Neutrophil (primary cell): ENCODE data around the gene ZNF536.

Experiments
- H3K27ac ChIP-seq: fragments of 200-600 bp; sonication (generic); 2 replicates; pipeline ENCODE4 v1.5.1; 2016; ENCODE audit warnings: mild to moderate bottlenecking, moderate library complexity
- H3K27me3 ChIP-seq: fragments of 200-600 bp; sonication (generic); 2 replicates; pipeline ENCODE4 v1.6.0; 2016; ENCODE audit warnings: mild to moderate bottlenecking
- H3K36me3 ChIP-seq: fragments of 200-600 bp; sonication (generic); 2 replicates; pipeline ENCODE4 v1.5.1; 2017
- H3K4me1 ChIP-seq, 2 experiments: fragments of 200-600 bp in 1 of 2; sonication (generic) in 1 of 2; 1 replicate in 1 of 2; 2 replicates in 1 of 2; pipeline versions ENCODE4 v1.5.1 to v1.6.1; 2013 to 2016; ENCODE audit warnings: low read depth in 1 of 2, low read length in 1 of 2, mild to moderate bottlenecking in 1 of 2, moderate library complexity in 1 of 2; ENCODE audit not compliant: control insufficient read depth in 1 of 2, insufficient read depth in 1 of 2
- H3K4me3 ChIP-seq, 2 experiments: fragments of 200-600 bp in 1 of 2; sonication (generic) in 1 of 2; 1 replicate in 1 of 2; 2 replicates in 1 of 2; pipeline ENCODE4 v1.5.1; 2013 to 2016; ENCODE audit warnings: low read depth in 1 of 2, low read length in 1 of 2, mild to moderate bottlenecking in 1 of 2, moderate library complexity in 1 of 2
- H3K9me3 ChIP-seq: fragments of 200-600 bp; sonication (generic); 2 replicates; pipeline ENCODE4 v1.5.1; 2016
- TF ChIP-seq, protein P1 (sequence below): fragments of 200-600 bp; sonication (generic); IDR thresholded peaks from 2 replicates; pipeline ENCODE4 v1.5.1; 2016; ENCODE audit warnings: antibody characterized with exemption

Gene ZNF536

DNA sequence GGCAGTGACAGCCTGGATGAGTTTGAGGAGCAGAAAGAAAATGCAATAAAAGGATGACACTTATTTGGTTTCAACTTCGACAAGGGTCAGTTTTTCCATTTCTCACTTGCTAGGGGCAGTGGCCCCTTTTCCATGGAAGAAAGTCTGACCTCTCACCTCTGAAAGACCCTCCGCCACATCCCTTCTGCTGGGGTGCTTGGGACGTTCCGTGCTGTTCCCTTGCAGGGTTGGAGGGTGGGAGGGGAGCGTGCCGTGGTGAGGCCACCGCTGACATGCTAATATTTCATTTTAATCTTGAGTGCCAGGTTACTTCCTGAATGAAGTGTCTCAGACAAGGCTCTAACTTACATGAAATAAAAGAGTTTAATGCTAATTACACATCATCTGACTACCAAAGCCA lies 5.2 kb upstream of the ZNF536 start:
- Histone ChIP-seq H3K9me3 (no peaks in the 10 kb centered on the region), H3K36me3 (no peaks in the 10 kb centered on the region), H3K27me3 (peaks cover 31% of the 10 kb centered on the region), H3K27ac (no peak overlapping the region), H3K4me1 (no peaks in the 10 kb centered on the region), H3K4me3 (no peak overlapping the region)
- TF ChIP-seq, protein P1, sequence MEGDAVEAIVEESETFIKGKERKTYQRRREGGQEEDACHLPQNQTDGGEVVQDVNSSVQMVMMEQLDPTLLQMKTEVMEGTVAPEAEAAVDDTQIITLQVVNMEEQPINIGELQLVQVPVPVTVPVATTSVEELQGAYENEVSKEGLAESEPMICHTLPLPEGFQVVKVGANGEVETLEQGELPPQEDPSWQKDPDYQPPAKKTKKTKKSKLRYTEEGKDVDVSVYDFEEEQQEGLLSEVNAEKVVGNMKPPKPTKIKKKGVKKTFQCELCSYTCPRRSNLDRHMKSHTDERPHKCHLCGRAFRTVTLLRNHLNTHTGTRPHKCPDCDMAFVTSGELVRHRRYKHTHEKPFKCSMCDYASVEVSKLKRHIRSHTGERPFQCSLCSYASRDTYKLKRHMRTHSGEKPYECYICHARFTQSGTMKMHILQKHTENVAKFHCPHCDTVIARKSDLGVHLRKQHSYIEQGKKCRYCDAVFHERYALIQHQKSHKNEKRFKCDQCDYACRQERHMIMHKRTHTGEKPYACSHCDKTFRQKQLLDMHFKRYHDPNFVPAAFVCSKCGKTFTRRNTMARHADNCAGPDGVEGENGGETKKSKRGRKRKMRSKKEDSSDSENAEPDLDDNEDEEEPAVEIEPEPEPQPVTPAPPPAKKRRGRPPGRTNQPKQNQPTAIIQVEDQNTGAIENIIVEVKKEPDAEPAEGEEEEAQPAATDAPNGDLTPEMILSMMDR = no peak

DNA sequence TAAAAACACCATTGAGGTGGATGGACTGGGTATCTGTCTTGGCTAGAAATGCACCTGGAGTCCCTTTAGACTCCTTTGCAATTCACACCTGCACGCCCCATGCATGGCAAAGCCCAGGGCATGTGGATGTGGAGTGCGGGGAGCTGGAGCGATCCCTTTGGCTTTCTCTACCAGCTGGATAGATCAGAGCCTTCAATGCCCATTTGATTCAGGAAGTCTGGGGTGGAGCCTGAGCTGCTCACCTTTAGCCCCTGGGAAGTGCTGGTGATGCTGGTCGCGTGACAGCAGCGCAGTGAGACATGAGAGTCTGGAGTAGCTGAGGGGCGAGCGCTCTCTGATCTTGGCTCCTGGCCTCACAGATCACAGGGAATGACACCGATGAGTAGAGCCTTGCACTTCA lies 4.8 kb upstream of the ZNF536 start:
- H3K4me1 ChIP-seq = no peaks in the 10 kb centered on the region
- H3K27me3 ChIP-seq = peaks cover 31% of the 10 kb centered on the region
- TF ChIP-seq, protein P1 = no peak
- no peak overlapping the region for H3K27ac ChIP-seq
- H3K9me3 ChIP-seq = no peaks in the 10 kb centered on the region
- no peak overlapping the region for H3K4me3 ChIP-seq
- no peaks in the 10 kb centered on the region for H3K36me3 ChIP-seq

DNA sequence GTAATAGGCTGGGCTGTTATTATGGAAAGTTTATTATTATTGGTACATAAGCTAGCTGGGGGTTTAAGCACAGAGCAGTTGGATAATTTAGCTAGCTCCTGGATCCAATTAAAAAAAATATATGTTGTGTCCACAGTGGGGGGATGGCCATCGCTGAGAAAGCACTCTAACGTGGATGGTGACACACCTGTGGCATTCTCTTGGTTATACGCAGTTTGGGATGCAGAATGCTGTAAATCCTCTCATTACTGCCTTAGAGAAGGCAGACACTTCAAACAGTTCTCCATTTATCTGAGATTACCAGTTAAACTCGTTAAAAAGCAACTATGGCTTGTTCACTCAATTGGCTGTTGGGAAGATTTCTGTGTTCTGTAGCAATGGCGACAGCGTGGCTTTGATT lies 2.4 kb upstream of the ZNF536 start:
- Histone ChIP-seq H3K36me3 (no peaks in the 10 kb centered on the region), H3K4me3 (no peak overlapping the region), H3K27ac (no peak overlapping the region), H3K4me1 (no peaks in the 10 kb centered on the region), H3K27me3 (peaks cover 56% of the 10 kb centered on the region), H3K9me3 (no peaks in the 10 kb centered on the region)
- TF ChIP-seq, protein P1 = no peak

DNA sequence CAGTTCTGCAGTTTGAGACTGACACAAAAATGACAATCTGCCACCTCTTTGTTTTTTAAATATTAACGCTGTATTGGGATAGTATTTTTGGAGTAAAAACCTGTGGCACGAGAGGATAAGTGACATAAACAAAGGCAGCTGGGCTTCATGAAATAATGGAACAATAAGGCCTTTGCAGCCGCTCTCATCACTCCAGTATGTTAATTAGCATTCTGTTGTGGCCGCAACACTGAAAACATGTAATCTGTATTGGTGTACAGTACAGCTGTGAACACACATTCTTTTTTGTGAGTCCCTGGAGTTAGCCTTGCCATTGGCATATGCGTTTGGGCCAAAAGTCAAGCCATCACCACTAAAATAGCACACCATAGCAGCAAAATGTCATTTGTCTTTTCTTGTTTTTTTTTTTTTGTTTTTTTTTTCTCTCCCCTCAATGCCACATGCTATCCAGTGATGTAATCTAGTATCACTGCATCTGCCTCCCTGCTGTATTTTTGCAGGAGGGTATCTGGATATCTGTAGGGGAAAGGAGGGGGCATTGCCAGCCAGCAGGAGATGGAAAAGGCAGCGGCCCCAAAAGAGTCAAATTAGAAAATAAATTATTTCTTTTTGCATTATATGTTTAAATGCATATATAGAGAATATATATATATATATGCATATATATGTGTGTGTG lies 885 bp upstream of the ZNF536 start:
- Histone ChIP-seq H3K36me3 (no peaks in the 10 kb centered on the region), H3K27ac (no peak overlapping the region), H3K9me3 (no peaks in the 10 kb centered on the region), H3K27me3 (peaks cover 70% of the 10 kb centered on the region), H3K4me3 (no peak overlapping the region), H3K4me1 (no peaks in the 10 kb centered on the region)
- TF ChIP-seq, protein P1 = no peak

DNA sequence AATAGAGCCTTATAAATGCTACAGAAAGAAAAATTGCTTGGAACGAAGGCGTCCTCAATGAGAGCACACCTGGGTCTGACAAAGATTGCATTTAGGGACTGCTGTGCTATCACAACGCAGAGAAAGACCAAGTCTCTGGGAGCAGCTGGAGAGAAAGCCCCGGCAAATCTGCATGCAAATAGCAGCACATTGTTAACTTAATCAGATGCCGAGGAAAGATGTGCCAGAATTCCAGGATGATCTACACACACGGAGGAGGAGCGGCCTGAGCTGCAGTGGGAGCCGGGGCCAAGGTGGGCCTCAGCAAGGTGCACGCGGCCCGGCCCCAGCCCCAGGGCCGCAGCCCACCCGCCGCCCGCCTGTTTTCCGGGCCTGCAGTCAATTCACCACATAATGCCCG lies 1.4 kb downstream of the ZNF536 start:
- Histone ChIP-seq H3K27me3 (peaks cover 74% of the 10 kb centered on the region), H3K9me3 (no peaks in the 10 kb centered on the region), H3K4me1 (no peaks in the 10 kb centered on the region), H3K36me3 (no peaks in the 10 kb centered on the region), H3K27ac (no peak overlapping the region), H3K4me3 (no peak overlapping the region)
- TF ChIP-seq, protein P1 = no peak

DNA sequence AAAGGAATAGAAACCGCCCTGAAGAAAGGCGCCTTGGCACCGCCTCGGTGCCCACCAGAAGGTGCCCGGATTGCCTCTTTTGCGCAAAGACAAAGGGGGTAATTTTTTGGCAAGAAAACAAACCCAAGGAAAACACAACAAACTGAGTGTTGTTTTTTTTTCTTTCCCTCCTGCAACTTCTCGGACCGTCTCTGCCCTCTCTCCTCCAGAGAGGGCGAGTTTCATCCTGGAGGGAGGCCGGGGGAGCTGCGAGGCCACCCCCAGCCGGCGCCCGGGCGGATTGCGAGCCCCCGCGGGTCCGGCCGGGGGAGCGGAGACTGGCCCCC lies 2.3 kb downstream of the ZNF536 start:
- Histone ChIP-seq H3K4me1 (no peaks in the 10 kb centered on the region), H3K27ac (no peak overlapping the region), H3K36me3 (no peaks in the 10 kb centered on the region), H3K9me3 (no peaks in the 10 kb centered on the region), H3K4me3 (no peak overlapping the region), H3K27me3 (peaks cover 69% of the 10 kb centered on the region)
- TF ChIP-seq, protein P1 = no peak
